Activated CD8-positive, alpha-beta T cell treated with anti-CD3 and anti-CD28 coated beads, Interleukin-2, amount 10 ng/mL, durations not matched to agents 7 days and 5 days (primary cell): ENCODE results near the gene ARMH1. TPM values are rescaled to one million over a fixed set of nuclear protein-coding genes. Genes with fewer than 3 reads are reported as not detected.
A peak's percentile ranks its signal among the peaks of the same experiment; 100 is the strongest.

Experiments used
- ATAC-seq: fragments of 150-1000 bp; cut with Tn5 transposase; one replicate; pipeline ENCODE4 v1.10.0; 2021; ENCODE audit warnings: moderate library complexity
- CTCF ChIA-PET: fragments of 350-600 bp; sonication (Branson Sonifier 250); formaldehyde crosslinking; loops from one replicate; lab custom pipeline; 2021; ENCODE audit warnings: antibody characterized with exemption; lab: Charles Lee
- POLR2A ChIA-PET: fragments of 350-600 bp; sonication (Branson Sonifier 250); formaldehyde crosslinking; loops from one replicate; lab custom pipeline; 2021; ENCODE audit warnings: antibody characterized with exemption; lab: Charles Lee
- DNase-seq: peaks from one replicate; pipeline ENCODE4 v3.0.0-alpha.2; 2020
- H3K27ac Mint-ChIP-seq: one replicate; pipeline ENCODE4 v1.8.0; 2021; ENCODE audit warnings: mild to moderate bottlenecking, mixed read lengths
- H3K27me3 Mint-ChIP-seq: one replicate; pipeline ENCODE4 v1.8.0; 2021; ENCODE audit warnings: low read depth, mixed read lengths
- H3K36me3 Mint-ChIP-seq: one replicate; pipeline ENCODE4 v1.8.0; 2021; ENCODE audit warnings: low read depth, mixed read lengths
- H3K4me1 Mint-ChIP-seq: one replicate; pipeline ENCODE4 v1.8.0; 2021; ENCODE audit warnings: low read depth, mixed read lengths
- H3K4me3 Mint-ChIP-seq: one replicate; pipeline ENCODE4 v1.8.0; 2021; ENCODE audit warnings: mild to moderate bottlenecking, mixed read lengths
- H3K9me3 Mint-ChIP-seq: one replicate; pipeline ENCODE4 v1.8.0; 2022; ENCODE audit warnings: mixed read lengths; ENCODE audit not compliant: insufficient read depth
- total RNA-seq, 2 experiments: library from RNA; stranded (reverse); gene quantifications; one replicate each; pipeline ENCODE4 v1.2.3, GENCODE V29; 2021

The ARMH1 gene
- total RNA-seq, 2 experiments from 2014 or later: 80.0 to 88.4 TPM

DNA sequence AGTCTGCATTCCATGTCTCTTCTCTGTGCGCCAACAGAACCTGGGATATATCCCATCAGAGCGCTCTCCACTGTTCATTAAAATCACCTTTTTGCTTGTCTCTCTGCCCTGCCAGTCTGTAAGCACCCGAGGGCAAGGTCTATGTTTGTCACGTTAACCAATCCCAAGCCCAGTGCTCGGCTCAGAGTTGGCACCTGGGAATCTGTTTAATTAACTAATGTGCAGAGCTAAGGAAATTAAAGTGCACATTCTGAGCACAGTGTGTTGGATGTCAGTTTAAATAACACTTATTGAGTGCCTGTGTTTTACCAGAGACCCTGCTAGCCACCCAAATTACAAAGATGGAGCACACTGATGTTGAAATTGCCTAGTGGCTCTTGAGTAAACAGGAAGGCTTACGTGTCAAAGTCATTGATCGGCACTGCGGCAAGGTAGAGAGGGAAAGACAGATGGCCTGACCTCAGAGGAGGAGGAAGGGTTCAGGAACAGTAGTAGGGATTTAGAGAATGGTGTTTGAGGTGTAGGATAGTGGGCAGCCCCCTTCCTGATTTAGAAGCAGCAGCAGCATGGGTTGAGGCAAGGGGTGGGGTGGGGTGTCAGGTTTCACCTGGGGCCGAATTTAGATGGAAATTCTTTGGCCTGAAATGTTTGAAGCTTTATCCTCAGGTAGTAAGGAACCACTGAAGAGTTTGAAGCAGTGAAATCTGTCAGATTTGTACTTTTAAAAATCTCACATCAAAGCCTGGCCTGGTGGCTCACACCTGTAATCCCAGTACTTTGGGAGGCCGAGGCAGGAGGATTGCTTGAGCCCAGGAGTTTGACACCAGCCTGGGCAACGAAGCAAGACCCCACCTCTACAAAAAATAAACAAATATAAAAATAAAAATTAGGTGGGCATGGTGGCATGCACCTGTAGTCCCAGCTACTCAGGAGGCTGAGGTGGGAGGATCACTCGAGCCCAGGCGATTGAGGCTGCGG, 7.7 kb downstream of the ARMH1 start:
- Mint-ChIP-seq H3K4me1 (peaks cover 8% of the 10 kb centered on the region), H3K27ac (no peak overlapping the region), H3K4me3 (no peak overlapping the region), H3K36me3 (no peaks in the 10 kb centered on the region), H3K9me3 (no peaks in the 10 kb centered on the region), H3K27me3 (no peaks in the 10 kb centered on the region)
- ChIA-PET CTCF (interaction anchor here (5.8 kb wide), 1 partner anchor 30 kb away, joined by 24 read pairs; no protein-coding TSS in a partner anchor), POLR2A (interaction anchor here (1.5 to 1.9 kb wide), 2 partner anchors 39 kb away, joined by 7 to 9 read pairs; no protein-coding TSS in a partner anchor)
- DNase-seq: no peak
- ATAC-seq: no peak

DNA sequence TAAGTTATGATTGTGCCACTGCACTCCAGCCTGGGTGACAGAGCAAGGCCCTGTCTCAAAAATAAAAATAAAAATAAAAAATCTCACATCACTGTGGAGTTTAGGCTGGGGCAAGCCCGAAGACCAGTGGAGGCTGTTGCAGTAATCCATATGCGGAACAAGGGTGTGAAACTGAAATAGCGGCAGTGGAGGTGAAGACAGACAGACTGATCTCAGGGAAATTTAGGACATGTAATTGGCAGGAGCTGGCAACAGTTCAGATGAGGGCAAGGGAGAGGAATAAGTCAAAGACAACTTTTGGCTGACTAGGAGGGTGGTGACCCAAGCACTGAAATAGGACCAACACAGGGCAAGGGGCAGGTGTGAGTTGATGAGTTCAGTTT, 8.4 kb downstream of the ARMH1 start:
- no peak for ATAC-seq
- Mint-ChIP-seq H3K9me3 (no peaks in the 10 kb centered on the region), H3K27me3 (no peaks in the 10 kb centered on the region), H3K36me3 (no peaks in the 10 kb centered on the region), H3K27ac (no peak overlapping the region), H3K4me3 (no peak overlapping the region), H3K4me1 (peaks cover 8% of the 10 kb centered on the region)
- DNase-seq: no peak
- ChIA-PET CTCF (interaction anchor here (5.8 kb wide), 1 partner anchor 30 kb away, joined by 24 read pairs; no protein-coding TSS in a partner anchor), POLR2A (interaction anchor here (0.7 to 1.9 kb wide), 2 partner anchors 39 to 50 kb away, joined by 3 to 9 read pairs; no protein-coding TSS in a partner anchor)

DNA sequence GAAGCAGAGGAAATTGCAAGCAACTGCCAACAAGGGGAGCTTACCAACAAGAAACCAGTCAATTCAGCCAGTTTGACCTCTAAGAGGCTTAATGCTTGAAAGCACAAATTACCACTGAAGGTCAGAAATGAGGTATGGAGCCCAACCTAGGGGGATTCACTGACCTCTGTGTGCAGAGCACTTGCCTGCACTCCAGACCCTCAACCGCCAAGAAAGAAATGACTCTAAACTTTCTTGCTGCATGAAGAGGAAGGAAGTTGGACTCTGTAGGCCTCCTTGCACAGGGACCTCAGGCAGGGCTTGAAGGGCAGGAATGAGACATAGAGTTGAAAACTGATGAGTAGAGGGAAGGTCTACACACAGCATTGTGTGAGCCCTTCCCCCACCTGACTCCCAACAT, 10.0 kb downstream of the ARMH1 start:
- H3K9me3 Mint-ChIP-seq: no peaks in the 10 kb centered on the region
- no peak overlapping the region for H3K27ac Mint-ChIP-seq
- ATAC-seq (peak; percentile 39), DNase-seq (no peak)
- peaks cover 8% of the 10 kb centered on the region for H3K4me1 Mint-ChIP-seq
- H3K36me3 Mint-ChIP-seq: no peaks in the 10 kb centered on the region
- ChIA-PET POLR2A (interaction anchor here (0.6 to 1.9 kb wide), 4 partner anchors 11 to 37 kb away, joined by 3 to 9 read pairs (median 4); no protein-coding TSS in a partner anchor), CTCF (interaction anchor here (1.3 to 5.8 kb wide), 2 partner anchors 9 to 32 kb away, joined by 3 to 24 read pairs; partner anchors contain the start of gene ARMH1)
- H3K27me3 Mint-ChIP-seq: peaks cover 2% of the 10 kb centered on the region
- H3K4me3 Mint-ChIP-seq: no peak overlapping the region

DNA sequence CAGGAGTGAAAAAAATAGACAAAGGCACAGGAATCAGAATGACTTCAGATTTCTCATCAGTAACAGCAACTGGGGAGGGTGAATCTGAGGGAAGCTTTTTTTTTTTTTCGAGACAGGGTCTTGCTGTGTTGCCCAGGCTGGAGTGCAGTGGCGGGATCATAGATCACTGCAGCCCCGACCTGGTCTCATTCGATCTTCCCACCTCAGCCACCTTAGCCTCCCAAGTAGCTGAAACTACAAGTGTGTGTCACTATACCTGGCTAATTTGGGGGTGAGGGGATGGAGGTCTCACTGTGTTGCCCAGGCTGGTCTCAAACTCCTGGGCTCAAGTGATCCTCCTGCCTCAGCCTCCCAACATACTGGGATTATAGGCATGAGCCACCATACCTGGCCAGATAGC, 10.7 kb downstream of the ARMH1 start:
- Mint-ChIP-seq H3K27me3 (peaks cover 2% of the 10 kb centered on the region), H3K36me3 (no peaks in the 10 kb centered on the region), H3K4me3 (no peak overlapping the region), H3K9me3 (no peaks in the 10 kb centered on the region), H3K4me1 (peaks cover 8% of the 10 kb centered on the region), H3K27ac (no peak overlapping the region)
- ATAC-seq: no peak
- no peak for DNase-seq
- ChIA-PET CTCF (no interaction called here), POLR2A (interaction anchor here (1.0 kb wide), 1 partner anchor 36 kb away, joined by 6 read pairs; no protein-coding TSS in a partner anchor)

DNA sequence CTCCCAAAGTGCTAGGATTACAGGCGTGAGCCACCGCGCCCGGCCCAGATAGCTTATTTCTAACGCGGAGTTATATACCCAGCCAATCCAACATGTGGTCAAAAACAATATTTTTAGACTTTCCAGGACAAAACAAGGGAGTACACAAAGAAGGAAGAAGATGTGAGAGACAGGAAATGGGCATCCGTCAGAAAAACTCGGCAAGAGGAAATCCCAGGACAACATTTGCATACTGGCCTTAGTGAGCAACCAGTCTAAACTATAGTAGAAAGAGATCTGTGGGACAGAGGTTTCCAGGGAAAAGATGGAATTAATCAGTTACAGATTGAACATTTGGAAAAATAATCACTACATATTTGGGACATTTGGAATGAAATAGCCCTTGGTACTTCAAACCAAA, 11.4 kb downstream of the ARMH1 start:
- POLR2A ChIA-PET: interaction anchor here (1.0 kb wide), 1 partner anchor 36 kb away, joined by 6 read pairs; no protein-coding TSS in a partner anchor
- Mint-ChIP-seq H3K27me3 (peaks cover 2% of the 10 kb centered on the region), H3K27ac (no peak overlapping the region)

DNA sequence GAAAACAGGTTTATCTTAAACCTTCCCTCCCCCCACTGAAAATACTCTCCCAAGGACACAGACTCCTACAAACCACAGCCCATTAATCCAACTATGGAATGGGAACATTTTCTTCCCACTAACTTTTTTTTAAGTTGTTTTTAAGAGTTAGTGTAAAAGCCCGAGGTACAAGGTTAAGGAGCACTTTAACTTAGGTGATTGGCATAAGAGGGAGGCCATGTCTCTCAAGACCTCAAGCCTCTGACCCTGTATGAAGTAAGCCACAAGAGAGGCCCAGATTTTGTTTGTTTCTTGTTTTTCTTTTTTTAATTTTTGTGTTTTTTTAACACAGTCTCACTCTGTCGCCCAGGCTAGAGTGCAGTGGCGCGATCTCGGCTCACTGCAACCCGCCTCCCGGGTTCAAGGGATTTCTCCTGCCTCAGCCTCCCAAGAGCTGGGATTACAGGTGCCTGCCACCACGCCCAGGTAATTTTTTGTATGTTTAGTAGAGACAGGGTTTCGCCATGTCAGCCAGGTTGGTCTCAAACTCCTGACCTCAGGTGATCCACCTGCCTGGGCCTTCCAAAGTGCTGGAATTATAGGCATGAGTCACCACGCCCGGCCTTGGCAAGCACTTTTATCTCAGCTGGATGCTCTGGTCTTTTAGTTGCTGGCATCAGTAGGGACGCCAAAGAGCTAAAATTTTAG, 14.4 kb downstream of the ARMH1 start:
- POLR2A ChIA-PET: interaction anchor here (4.5 kb wide), 1 partner anchor 33 kb away, joined by 23 read pairs; no protein-coding TSS in a partner anchor
- no peak overlapping the region for H3K27ac Mint-ChIP-seq

More for the DNA sequence above, 11.4 kb downstream of the ARMH1 start:
- no peak overlapping the region for H3K4me3 Mint-ChIP-seq
- CTCF ChIA-PET: interaction anchor here (1.8 kb wide), 1 partner anchor 33 kb away, joined by 5 read pairs; no protein-coding TSS in a partner anchor
- ATAC-seq: no peak
- H3K4me1 Mint-ChIP-seq: peaks cover 8% of the 10 kb centered on the region
- no peaks in the 10 kb centered on the region for H3K36me3 Mint-ChIP-seq
- no peak for DNase-seq
- no peaks in the 10 kb centered on the region for H3K9me3 Mint-ChIP-seq

DNA sequence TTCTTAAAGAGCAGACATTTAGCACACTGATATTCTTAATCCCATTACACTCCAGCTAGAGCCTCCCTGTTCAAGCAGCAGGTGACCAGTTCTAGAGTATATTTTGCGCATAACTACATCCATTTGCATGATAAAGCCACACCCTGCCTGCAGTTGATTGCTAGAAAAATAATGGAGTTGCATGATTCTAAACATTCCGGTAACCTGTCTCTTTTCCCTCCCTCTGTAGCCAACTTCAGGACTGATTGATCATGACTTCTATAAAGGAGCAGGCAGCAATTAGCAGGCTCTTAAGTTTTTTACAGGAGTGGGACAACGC, 14.9 kb downstream of the ARMH1 start:
- Mint-ChIP-seq H3K27ac (no peak overlapping the region), H3K9me3 (no peaks in the 10 kb centered on the region), H3K27me3 (peaks cover 7% of the 10 kb centered on the region), H3K4me1 (peaks cover 10% of the 10 kb centered on the region), H3K4me3 (no peak overlapping the region), H3K36me3 (no peaks in the 10 kb centered on the region)
- ATAC-seq: no peak
- CTCF ChIA-PET: interaction anchor here (1.5 kb wide), 1 partner anchor 37 kb away, joined by 3 read pairs; no protein-coding TSS in a partner anchor
- POLR2A ChIA-PET: interaction anchor here (4.5 kb wide), 1 partner anchor 32 kb away, joined by 23 read pairs; no protein-coding TSS in a partner anchor
- no peak for DNase-seq

More for the DNA sequence above, 14.4 kb downstream of the ARMH1 start:
- Mint-ChIP-seq H3K27me3 (peaks cover 7% of the 10 kb centered on the region), H3K4me1 (peaks cover 12% of the 10 kb centered on the region), H3K9me3 (no peaks in the 10 kb centered on the region), H3K36me3 (no peaks in the 10 kb centered on the region), H3K4me3 (no peak overlapping the region)
- CTCF ChIA-PET: interaction anchor here (1.5 kb wide), 1 partner anchor 36 kb away, joined by 3 read pairs; no protein-coding TSS in a partner anchor
- ATAC-seq (no peak), DNase-seq (no peak)

DNA sequence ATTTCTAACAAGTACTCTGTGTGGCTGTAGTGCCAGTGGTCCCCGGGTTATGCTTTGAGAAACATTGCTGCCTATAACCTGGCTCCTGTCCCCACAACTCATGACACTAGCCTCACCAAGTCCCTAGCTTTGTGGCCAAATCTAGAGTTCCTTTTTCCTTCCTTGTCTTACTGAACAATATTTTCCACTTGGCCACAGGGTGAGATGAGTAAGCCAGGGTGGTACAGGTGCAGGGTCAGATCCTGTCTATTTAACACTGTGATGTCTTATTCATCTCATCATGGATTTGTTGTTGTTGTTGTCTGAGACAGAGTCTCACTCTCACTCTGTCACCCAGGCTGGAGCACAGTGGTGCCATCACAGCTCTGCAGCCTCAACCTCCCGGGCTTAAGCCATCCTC, 18.6 kb downstream of the ARMH1 start:
- Mint-ChIP-seq H3K27ac (no peak overlapping the region), H3K27me3 (peaks cover 7% of the 10 kb centered on the region), H3K4me1 (peaks cover 29% of the 10 kb centered on the region), H3K36me3 (no peaks in the 10 kb centered on the region), H3K9me3 (no peaks in the 10 kb centered on the region), H3K4me3 (no peak overlapping the region)
- ATAC-seq (peak; percentile 31), DNase-seq (no peak)
- POLR2A ChIA-PET: interaction anchor here (2.0 kb wide), 1 partner anchor 29 kb away, joined by 12 read pairs; no protein-coding TSS in a partner anchor
- CTCF ChIA-PET: no interaction called here

DNA sequence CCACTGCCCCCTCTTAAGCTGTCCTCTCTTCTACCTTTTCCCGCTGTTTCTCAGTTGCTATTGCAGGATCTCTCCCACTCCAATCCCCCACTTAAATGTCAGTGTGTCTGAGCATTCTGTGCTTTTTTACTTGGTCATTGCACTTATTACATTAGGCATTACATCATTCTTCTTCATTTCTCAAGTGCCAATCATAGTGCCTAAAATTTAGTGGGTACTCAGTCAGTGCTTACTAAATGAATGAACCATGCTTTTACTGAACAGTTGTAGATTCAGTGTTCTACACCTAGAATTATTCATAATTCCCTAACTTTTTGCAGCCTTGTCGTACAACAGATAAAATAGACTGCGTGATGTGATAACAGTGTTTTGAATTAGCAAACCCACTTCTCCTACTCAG, 19.4 kb downstream of the ARMH1 start:
- ATAC-seq (no peak), DNase-seq (no peak)
- POLR2A ChIA-PET: no interaction called here
- peaks cover 31% of the 10 kb centered on the region for H3K4me1 Mint-ChIP-seq
- no peaks in the 10 kb centered on the region for H3K9me3 Mint-ChIP-seq
- CTCF ChIA-PET: no interaction called here
- H3K36me3 Mint-ChIP-seq: no peaks in the 10 kb centered on the region
- H3K27me3 Mint-ChIP-seq: peaks cover 4% of the 10 kb centered on the region
- H3K4me3 Mint-ChIP-seq: no peak overlapping the region
- H3K27ac Mint-ChIP-seq: no peak overlapping the region

DNA sequence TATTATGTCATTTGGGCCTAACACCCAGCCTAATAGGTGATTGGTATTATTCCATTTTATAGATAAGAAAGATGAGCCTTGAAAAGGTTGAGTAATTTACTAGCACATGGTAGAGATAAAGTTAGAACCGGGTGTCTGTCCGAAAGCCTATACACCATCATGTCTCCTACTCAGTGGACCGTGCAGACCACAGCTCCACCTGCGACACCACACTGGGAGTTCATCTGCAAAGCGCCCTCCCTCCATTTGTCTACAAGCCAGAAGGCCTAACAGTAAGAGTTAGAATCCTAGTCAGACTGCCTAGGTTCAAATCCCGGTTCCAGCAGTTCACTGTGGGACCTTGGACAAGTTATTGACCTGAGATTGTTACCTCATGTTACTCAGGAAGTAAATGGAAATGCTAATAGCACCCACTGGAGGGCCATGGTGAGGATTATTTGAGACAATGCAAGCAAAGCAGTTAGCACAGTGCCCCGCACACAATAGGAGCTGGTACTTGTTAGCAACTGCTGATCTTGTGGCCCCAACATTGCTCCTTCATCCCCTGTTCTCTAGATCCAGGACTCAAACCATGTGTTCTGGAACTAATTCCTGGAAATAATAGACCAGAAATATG, 20.5 kb downstream of the ARMH1 start:
- POLR2A ChIA-PET: interaction anchor here (5.1 kb wide), 1 partner anchor 27 kb away, joined by 75 read pairs; no protein-coding TSS in a partner anchor

More for the DNA sequence above, 20.5 kb downstream of the ARMH1 start:
- CTCF ChIA-PET: interaction anchor here (2.4 to 2.8 kb wide), 2 partner anchors 12 to 20 kb away, joined by 12 to 19 read pairs; no protein-coding TSS in a partner anchor
- no peaks in the 10 kb centered on the region for H3K36me3 Mint-ChIP-seq
- peaks cover 4% of the 10 kb centered on the region for H3K27me3 Mint-ChIP-seq
- H3K4me3 Mint-ChIP-seq: no peak overlapping the region
- ATAC-seq (no peak), DNase-seq (no peak)
- peak overlapping the region; percentile 55 for H3K27ac Mint-ChIP-seq
- peaks cover 31% of the 10 kb centered on the region for H3K4me1 Mint-ChIP-seq
- no peaks in the 10 kb centered on the region for H3K9me3 Mint-ChIP-seq
